Uterus (tissue), 4 donors: ENCODE measurements around the gene ZNF850. TPM values are rescaled to one million over a fixed set of nuclear protein-coding genes. Genes with fewer than 3 reads are reported as not detected.
A peak's percentile ranks its signal among the peaks of the same experiment; 100 is the strongest.
"Not testable (repeated sequence)": the region's sequence is repeated elsewhere in the genome, so short reads cannot be mapped to it uniquely, and the experiment has no call there.

Experiments used
- DNase-seq, 2 donors: peaks; one replicate each; pipeline ENCODE4 v3.0.0-alpha.2; 2019 to 2020
- H3K27ac ChIP-seq, 2 donors: fragments of 200-600 bp; sonication (generic); 1 replicate in 1 of 2; 2 replicates in 1 of 2; pipeline ENCODE4 v1.5.1; 2016 to 2018
- H3K27me3 ChIP-seq, 2 donors: fragments of 200-600 bp; sonication (generic); one replicate each; pipeline ENCODE4 v1.5.1; 2018 to 2019; ENCODE audit warnings: control low read depth in 1 of 2
- H3K36me3 ChIP-seq, 2 donors: fragments of 200-600 bp; sonication (generic); one replicate each; pipeline ENCODE4 v1.5.1; 2019; ENCODE audit warnings: control low read depth in 1 of 2
- H3K4me1 ChIP-seq, 2 donors: fragments of 200-600 bp; sonication (generic); one replicate each; pipeline ENCODE4 v1.5.1; 2018 to 2019; ENCODE audit warnings: control low read depth in 1 of 2
- H3K4me3 ChIP-seq, 2 donors: fragments of 200-600 bp; sonication (generic); 1 replicate in 1 of 2; 2 replicates in 1 of 2; pipeline ENCODE4 v1.5.1; 2018 to 2019; ENCODE audit warnings: mild to moderate bottlenecking in 1 of 2
- H3K9me3 ChIP-seq, 2 donors: fragments of 200-600 bp; sonication (generic); one replicate each; pipeline ENCODE4 v1.5.1; 2019; ENCODE audit warnings: control low read depth in 1 of 2
- POLR2A ChIP-seq, 2 donors: fragments of 450-650 bp; IDR thresholded peaks; one replicate each; pipeline ENCODE4 v1.6.1; 2016; ENCODE audit warnings: antibody characterized with exemption in 2 of 2, mild to moderate bottlenecking in 1 of 2, moderate library complexity in 1 of 2
- intact Hi-C: fragments of 100-400 bp; cut with DNase I; formaldehyde crosslinking; loops from one replicate; pipeline ENCODE4 v1.15.1; 2023; ENCODE audit warnings: low total_unique reads
- total RNA-seq, 4 donors: library from RNA; depleted of rRNA in 3 of 4; stranded (reverse); fragments of >200 nt in 3 of 4; gene quantifications; one replicate each; pipeline versions ENCODE4 v1.1.0 to v1.2.4, GENCODE V29; 2014 to 2023
- TF ChIP-seq, protein P1 (sequence below), 4 experiments: fragments of 200-600 bp in 2 of 4; fragments of 450-650 bp in 2 of 4; sonication (generic) in 2 of 4; IDR thresholded peaks; one replicate each; pipeline ENCODE4 v1.5.1; 2016 to 2019; ENCODE audit warnings: antibody characterized with exemption in 4 of 4, mild to moderate bottlenecking in 2 of 4, moderate library complexity in 1 of 4
- donor health status: DM: yes; HTN: yes; CAD: no.

ZNF850 gene
- total RNA-seq, 4 donors from 2014 or later = 1.8 to 23.5 (median 7.3) TPM

DNA sequence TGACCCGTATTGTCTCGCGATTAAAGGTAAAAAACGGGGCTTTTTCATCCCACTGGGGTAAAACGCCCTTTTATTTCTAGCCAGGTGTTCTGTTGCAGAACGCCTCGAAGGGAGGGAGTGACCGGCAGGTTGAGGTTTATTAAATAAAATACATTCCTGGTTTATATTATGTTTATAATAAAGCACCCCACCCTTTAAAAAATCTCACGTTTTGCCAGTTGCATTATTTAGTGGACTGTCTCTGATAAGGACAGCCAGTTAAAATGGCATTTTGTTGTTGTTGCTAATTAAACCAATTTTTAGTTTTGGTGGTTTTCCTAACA lies 25.1 kb upstream of the ZNF850 start:
- peaks cover 0 to 17% of the 10 kb centered on the region in 2 donors for H3K9me3 ChIP-seq
- peaks cover 0 to 5% of the 10 kb centered on the region in 2 donors for H3K4me1 ChIP-seq
- no peaks in the 10 kb centered on the region for H3K36me3 ChIP-seq
- DNase-seq = no peak
- intact Hi-C loops = no loop called here
- H3K27me3 ChIP-seq = no peaks in the 10 kb centered on the region
- TF ChIP-seq, protein P1, sequence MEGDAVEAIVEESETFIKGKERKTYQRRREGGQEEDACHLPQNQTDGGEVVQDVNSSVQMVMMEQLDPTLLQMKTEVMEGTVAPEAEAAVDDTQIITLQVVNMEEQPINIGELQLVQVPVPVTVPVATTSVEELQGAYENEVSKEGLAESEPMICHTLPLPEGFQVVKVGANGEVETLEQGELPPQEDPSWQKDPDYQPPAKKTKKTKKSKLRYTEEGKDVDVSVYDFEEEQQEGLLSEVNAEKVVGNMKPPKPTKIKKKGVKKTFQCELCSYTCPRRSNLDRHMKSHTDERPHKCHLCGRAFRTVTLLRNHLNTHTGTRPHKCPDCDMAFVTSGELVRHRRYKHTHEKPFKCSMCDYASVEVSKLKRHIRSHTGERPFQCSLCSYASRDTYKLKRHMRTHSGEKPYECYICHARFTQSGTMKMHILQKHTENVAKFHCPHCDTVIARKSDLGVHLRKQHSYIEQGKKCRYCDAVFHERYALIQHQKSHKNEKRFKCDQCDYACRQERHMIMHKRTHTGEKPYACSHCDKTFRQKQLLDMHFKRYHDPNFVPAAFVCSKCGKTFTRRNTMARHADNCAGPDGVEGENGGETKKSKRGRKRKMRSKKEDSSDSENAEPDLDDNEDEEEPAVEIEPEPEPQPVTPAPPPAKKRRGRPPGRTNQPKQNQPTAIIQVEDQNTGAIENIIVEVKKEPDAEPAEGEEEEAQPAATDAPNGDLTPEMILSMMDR (IDR thresholded peaks at IDR 0.05) = no peak
- no peak for TF ChIP-seq POLR2A (IDR thresholded peaks at IDR 0.05)
- H3K27ac ChIP-seq = peak overlapping the region; percentile 61 to 71
- peak overlapping the region; percentile 80 to 88 for H3K4me3 ChIP-seq

DNA sequence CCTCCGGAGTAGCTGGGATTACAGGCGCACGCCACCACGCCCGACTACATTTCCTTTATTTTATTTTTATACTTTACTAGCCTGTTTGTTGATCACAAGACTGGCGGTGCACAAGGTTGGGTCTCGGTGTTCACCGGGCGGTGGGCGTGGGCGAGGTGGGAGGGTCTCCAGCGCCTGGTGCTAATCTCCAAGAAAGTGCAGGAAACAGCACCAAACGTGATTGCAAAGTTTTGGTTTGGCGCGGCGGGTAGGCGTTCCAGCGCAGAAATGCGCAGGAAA lies 24.0 kb upstream of the ZNF850 start:
- peak overlapping the region; percentile 80 to 88 for H3K4me3 ChIP-seq
- H3K4me1 ChIP-seq = peaks cover 0 to 5% of the 10 kb centered on the region in 2 donors
- intact Hi-C loops = no loop called here
- H3K27ac ChIP-seq = peak overlapping the region; percentile 37 to 71
- H3K27me3 ChIP-seq = no peaks in the 10 kb centered on the region
- no peaks in the 10 kb centered on the region for H3K36me3 ChIP-seq
- TF ChIP-seq, protein P1 (IDR thresholded peaks at IDR 0.05) = no peak
- no peak for TF ChIP-seq POLR2A (IDR thresholded peaks at IDR 0.05)
- DNase-seq = no peak
- peaks cover 0 to 15% of the 10 kb centered on the region in 2 donors for H3K9me3 ChIP-seq

DNA sequence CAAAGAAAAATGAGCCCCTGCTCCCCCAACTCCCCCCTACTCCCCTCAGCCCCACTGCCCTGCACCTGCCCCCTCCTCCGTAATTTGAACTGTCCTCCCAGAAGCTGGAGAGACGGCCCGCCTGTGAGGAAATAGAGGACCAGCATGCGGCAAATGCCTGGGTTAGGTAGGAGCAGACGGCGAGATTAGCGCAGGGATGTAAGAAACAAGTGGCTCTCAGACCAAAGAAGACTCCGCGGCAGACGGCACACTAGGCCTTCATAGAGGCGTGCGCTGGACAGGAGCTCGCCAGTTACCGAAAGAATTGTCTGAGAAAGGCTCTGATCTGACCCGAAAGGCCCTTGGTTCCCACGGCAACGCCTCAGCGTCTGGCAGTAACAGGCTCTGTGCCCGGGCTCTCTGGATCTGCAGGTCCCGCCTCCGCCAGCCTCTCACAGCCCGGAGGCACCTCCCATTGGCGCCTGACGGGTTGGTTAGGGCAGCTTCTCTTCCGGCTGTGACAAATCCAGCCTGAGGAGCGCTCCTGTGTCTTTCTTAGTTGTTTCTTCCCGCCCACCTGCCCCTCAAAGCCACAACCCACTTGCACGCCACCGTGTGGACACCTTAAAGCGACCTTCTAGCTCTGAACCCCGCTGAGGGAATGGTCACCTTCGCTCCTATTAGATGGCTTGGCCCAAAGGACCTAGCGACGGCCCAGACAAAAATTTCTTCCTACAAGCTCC lies 19.0 kb upstream of the ZNF850 start:
- H3K27ac ChIP-seq, DNase-seq, H3K27me3 ChIP-seq, H3K4me1 ChIP-seq, intact Hi-C loops, H3K9me3 ChIP-seq, H3K36me3 ChIP-seq, H3K4me3 ChIP-seq: not testable (repeated sequence)

DNA sequence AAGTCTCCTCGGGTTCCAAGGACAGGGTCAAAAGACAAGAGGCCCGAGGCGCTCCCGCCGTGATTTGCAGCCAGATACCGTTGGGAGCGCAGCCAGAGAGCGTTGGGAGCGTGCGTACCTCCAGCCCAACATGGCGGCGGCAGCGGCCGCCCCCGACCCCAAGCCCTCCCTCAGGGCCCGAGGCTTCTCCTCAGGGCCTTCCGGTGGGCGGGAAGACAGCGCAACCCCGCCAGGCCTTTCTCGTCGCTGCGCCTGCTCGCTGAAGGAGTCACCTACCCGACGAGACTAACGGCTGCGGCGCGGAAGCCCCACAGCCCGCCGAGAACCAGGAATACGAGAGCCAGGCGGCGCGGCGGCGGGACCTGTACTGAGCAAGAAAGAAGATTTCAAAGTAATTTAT lies 3.2 kb upstream of the ZNF850 start:
- Histone ChIP-seq H3K27ac (peak overlapping the region in 1 of 2 donors; percentile 53), H3K4me1 (no peaks in the 10 kb centered on the region), H3K4me3 (peak overlapping the region; percentile 9 to 28), H3K36me3 (no peaks in the 10 kb centered on the region), H3K9me3 (no peaks in the 10 kb centered on the region), H3K27me3 (no peaks in the 10 kb centered on the region)
- intact Hi-C loops = no loop called here
- TF ChIP-seq POLR2A (IDR thresholded peaks at IDR 0.05) = peak; percentile 17 to 28
- TF ChIP-seq, protein P1 (IDR thresholded peaks at IDR 0.05) = no peak
- peak; percentile 20 to 32 for DNase-seq

DNA sequence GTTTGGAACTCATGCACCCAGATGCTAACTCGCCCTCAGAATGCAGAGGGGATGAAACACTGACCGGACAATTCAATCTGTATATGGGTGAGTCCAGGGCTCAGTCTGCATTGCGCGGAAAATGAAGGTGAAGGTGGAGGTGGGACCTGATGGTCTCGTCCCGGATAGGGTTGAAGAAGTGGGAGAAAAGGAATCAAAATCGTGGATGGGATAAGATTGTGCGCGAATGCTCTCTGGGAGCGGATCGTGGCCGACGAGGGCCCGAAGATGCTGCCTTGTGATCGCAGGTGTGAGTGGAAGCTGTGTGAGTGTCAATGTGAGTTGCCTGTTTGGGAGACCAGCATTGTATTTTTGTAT lies 594 bp upstream of the ZNF850 start:
- TF ChIP-seq, protein P1 (IDR thresholded peaks at IDR 0.05) = no peak
- TF ChIP-seq POLR2A (IDR thresholded peaks at IDR 0.05) = no peak
- no peaks in the 10 kb centered on the region for H3K4me1 ChIP-seq
- H3K27me3 ChIP-seq = no peaks in the 10 kb centered on the region
- H3K4me3 ChIP-seq = peak overlapping the region; percentile 68 to 72
- DNase-seq = no peak
- H3K27ac ChIP-seq = peak overlapping the region; percentile 82 to 83
- H3K36me3 ChIP-seq = no peaks in the 10 kb centered on the region
- intact Hi-C loops = no loop called here
- H3K9me3 ChIP-seq = no peaks in the 10 kb centered on the region
